Hepatocyte (in vitro differentiated cells): ENCODE measurements around the gene HMGXB3. TPM values are rescaled to one million over a fixed set of nuclear protein-coding genes. Genes with fewer than 3 reads are reported as not detected.

ENCODE experiments used
- DNase-seq: peaks from one replicate; pipeline ENCODE4 v3.0.0-alpha.2; 2016; ENCODE audit warnings: low spot score
- H2AFZ ChIP-seq: fragments of 200-600 bp; sonication (generic); 2 replicates; pipeline ENCODE4 v1.6.0; 2016; ENCODE audit warnings: antibody characterized with exemption, mild to moderate bottlenecking
- H3K27ac ChIP-seq: fragments of 200-600 bp; sonication (generic); 2 replicates; pipeline ENCODE4 v1.5.1; 2016; ENCODE audit warnings: mild to moderate bottlenecking
- H3K27me3 ChIP-seq: fragments of 200-600 bp; sonication (generic); 2 replicates; pipeline ENCODE4 v1.6.1; 2016
- H3K36me3 ChIP-seq: fragments of 200-600 bp; sonication (generic); replicated peaks from 2 replicates; pipeline ENCODE4 v1.5.1; 2016; ENCODE audit warnings: low read depth; ENCODE audit not compliant: insufficient read depth
- H3K4me1 ChIP-seq: fragments of 200-600 bp; sonication (generic); 2 replicates; pipeline ENCODE4 v1.5.1; 2016; ENCODE audit warnings: mild to moderate bottlenecking, moderate library complexity; ENCODE audit not compliant: insufficient read depth
- H3K4me2 ChIP-seq: fragments of 200-600 bp; sonication (generic); 2 replicates; pipeline ENCODE4 v1.6.0; 2016
- H3K4me3 ChIP-seq: fragments of 200-600 bp; sonication (generic); 2 replicates; pipeline ENCODE4 v1.5.1; 2016; ENCODE audit warnings: mild to moderate bottlenecking
- H3K79me2 ChIP-seq: fragments of 200-600 bp; sonication (generic); 2 replicates; pipeline ENCODE4 v1.6.0; 2017; ENCODE audit warnings: mild to moderate bottlenecking
- H3K9me2 ChIP-seq: fragments of 200-600 bp; sonication (generic); replicated peaks from 2 replicates; pipeline ENCODE4 v1.6.0; 2017; ENCODE audit warnings: mild to moderate bottlenecking; ENCODE audit not compliant: insufficient read depth
- H3K9me3 ChIP-seq: fragments of 200-600 bp; sonication (generic); 2 replicates; pipeline ENCODE4 v1.5.1; 2016; ENCODE audit warnings: low read depth, mild to moderate bottlenecking
- H4K20me1 ChIP-seq: fragments of 200-600 bp; sonication (generic); 2 replicates; pipeline ENCODE4 v1.6.0; 2016; ENCODE audit warnings: mild to moderate bottlenecking; ENCODE audit not compliant: insufficient read depth, poor library complexity, severe bottlenecking
- CTCF ChIP-seq: fragments of 200-600 bp; sonication (generic); IDR thresholded peaks from 2 replicates; pipeline ENCODE4 v1.5.1; 2016; ENCODE audit warnings: antibody characterized with exemption, mild to moderate bottlenecking; ENCODE audit not compliant: poor library complexity
- EZH2 ChIP-seq: fragments of 200-600 bp; sonication (generic); IDR thresholded peaks from 2 replicates; pipeline ENCODE4 v1.6.1; 2016; ENCODE audit warnings: antibody characterized with exemption, mild to moderate bottlenecking, borderline replicate concordance
- EZH2phosphoT487 ChIP-seq: fragments of 200-600 bp; sonication (generic); IDR thresholded peaks from one replicate; pipeline ENCODE4 v1.6.1; 2018; ENCODE audit warnings: antibody characterized with exemption, mild to moderate bottlenecking, low read depth, moderate library complexity; ENCODE audit not compliant: unreplicated experiment, severe bottlenecking
- WGBS: methylation state at CpG from one replicate; pipeline ENCODE4 v1.1.6; 2016; ENCODE audit warnings: low lambda C conversion rate; ENCODE audit errors: missing lambda C conversion rate; 5-methylcytosine and 5-hydroxymethylcytosine counted together
- polyA plus RNA-seq: library from polyadenylated mRNA; unstranded; fragments of >200 nt; fragmentation: Nextera tagmentation; extraction: Ambion mirVana; gene quantifications from 2 replicates; pipeline ENCODE4 v1.2.1, GENCODE V29; 2016
- total RNA-seq: library from RNA; depleted of rRNA; stranded (reverse); fragments of >200 nt; gene quantifications from 2 replicates; pipeline ENCODE4 v1.2.3, GENCODE V29; 2014

The HMGXB3 gene
- total and polyA plus RNA-seq, 2 experiments from 2014 or later = 24.6 to 47.5 TPM

- H3K36me3 ChIP-seq = no peaks in the 10 kb centered on the region
- WGBS = 65% methylated on average over 6 of the region's 6 CpGs
- peaks cover 18% of the 10 kb centered on the region for H3K79me2 ChIP-seq
- no peaks in the 10 kb centered on the region for H4K20me1 ChIP-seq
- no peak overlapping the region for H2AFZ ChIP-seq
- H3K9me3 ChIP-seq = no peaks in the 10 kb centered on the region
- H3K4me1 ChIP-seq = peaks cover 17% of the 10 kb centered on the region
- DNase-seq = no peak
- no peak for TF ChIP-seq EZH2
- no peak for TF ChIP-seq EZH2phosphoT487
- TF ChIP-seq CTCF = no peak
- peak overlapping the region; percentile 83 for H3K27ac ChIP-seq
- H3K9me2 ChIP-seq = no peaks in the 10 kb centered on the region
- no peak overlapping the region for H3K4me3 ChIP-seq
- no peaks in the 10 kb centered on the region for H3K27me3 ChIP-seq
- peak overlapping the region; percentile 59 for H3K4me2 ChIP-seq
Observed at GRCh38 chr5:149996205-149996890, 4.2 kb upstream of the HMGXB3 start.

- Histone ChIP-seq H3K9me2 (no peaks in the 10 kb centered on the region), H3K27ac (no peak overlapping the region), H3K4me1 (peaks cover 22% of the 10 kb centered on the region), H3K27me3 (no peaks in the 10 kb centered on the region), H3K36me3 (no peaks in the 10 kb centered on the region), H2AFZ (no peak overlapping the region), H3K4me2 (no peak overlapping the region), H3K4me3 (no peak overlapping the region), H3K9me3 (no peaks in the 10 kb centered on the region), H4K20me1 (peaks cover 15% of the 10 kb centered on the region), H3K79me2 (peaks cover 36% of the 10 kb centered on the region)
- no peak for TF ChIP-seq EZH2phosphoT487
- no peak for TF ChIP-seq EZH2
- TF ChIP-seq CTCF = no peak
- DNase-seq = no peak
- 93% methylated on average over 3 of the region's 3 CpGs for WGBS
Observed at GRCh38 chr5:149998281-149998680, 2.3 kb upstream of the HMGXB3 start.

GRCh38 chr5:149999359-149999758, 1.2 kb upstream of the HMGXB3 start:
- Histone ChIP-seq H3K9me2 (no peaks in the 10 kb centered on the region), H3K36me3 (no peaks in the 10 kb centered on the region), H3K79me2 (peaks cover 47% of the 10 kb centered on the region), H3K9me3 (no peaks in the 10 kb centered on the region), H3K27me3 (no peaks in the 10 kb centered on the region), H3K4me3 (no peak overlapping the region), H3K4me1 (peaks cover 22% of the 10 kb centered on the region), H4K20me1 (peaks cover 23% of the 10 kb centered on the region), H2AFZ (no peak overlapping the region), H3K27ac (peak overlapping the region; percentile 93), H3K4me2 (peak overlapping the region; percentile 97)
- TF ChIP-seq CTCF (no peak), EZH2phosphoT487 (no peak)
- DNase-seq = no peak
- 95% methylated on average over 3 of the region's 3 CpGs for WGBS
